ENCODE measurements around the gene PLA2G15. TPM values are rescaled to one million over a fixed set of nuclear protein-coding genes. Genes with fewer than 3 reads are reported as not detected.

Gene PLA2G15
- total RNA-seq, 1 donor from 2014 or later, result 26.8 TPM

- Histone ChIP-seq H3K4me3 (ENCODE audit: insufficient read depth, low read depth, low read length) (no peak overlapping the region), H3K27me3 (ENCODE audit: insufficient read depth, low read length) (no peaks in the 10 kb centered on the region), H2AFZ (ENCODE audit: low read depth, low read length) (no peak overlapping the region), H3K79me2 (ENCODE audit: insufficient read depth, low read length) (peaks cover 44% of the 10 kb centered on the region), H4K20me1 (ENCODE audit: insufficient read depth, low read length) (peaks cover 82% of the 10 kb centered on the region), H3K4me1 (ENCODE audit: insufficient read depth, low read length) (peaks cover 17% of the 10 kb centered on the region), H3K9me3 (ENCODE audit: insufficient read depth, low read depth, low read length) (no peaks in the 10 kb centered on the region), H3K4me2 (ENCODE audit: low read length) (peak overlapping the region; percentile 33), H3K9ac (ENCODE audit: low read length) (peak overlapping the region; percentile 15), H3K36me3 (ENCODE audit: insufficient read depth, low read length) (peaks cover 24% of the 10 kb centered on the region), H3K27ac (ENCODE audit: low read depth, low read length) (no peak overlapping the region)
- Mint-ChIP-seq H3K36me3 (ENCODE audit: low read depth, unreplicated experiment) (peaks cover 19% of the 10 kb centered on the region), H3K4me3 (ENCODE audit: unreplicated experiment) (peak overlapping the region; percentile 18), H3K9me3 (ENCODE audit: unreplicated experiment) (no peaks in the 10 kb centered on the region), H3K4me1 (ENCODE audit: low read depth, unreplicated experiment) (peaks cover 19% of the 10 kb centered on the region), H3K27ac (ENCODE audit: unreplicated experiment) (no peak overlapping the region), H3K27me3 (ENCODE audit: low read depth, unreplicated experiment) (no peaks in the 10 kb centered on the region)
- FAIRE-seq, result no peak
- TF ChIP-seq EZH2 (IDR thresholded peaks at IDR 0.05; ENCODE audit: insufficient read depth, low read length) (no peak), CTCF (IDR thresholded peaks at IDR 0.05; ENCODE audit: insufficient read depth, low read depth, low read length) (no peak)
- DNase-seq (ENCODE audit: low read depth), result peak; percentile 76
Measured at GRCh38 chr16:68289621-68290329, 44.6 kb downstream of the PLA2G15 start.

- peaks cover 24% of the 10 kb centered on the region for H3K36me3 ChIP-seq (ENCODE audit: insufficient read depth, low read length)
- no peaks in the 10 kb centered on the region for H3K9me3 ChIP-seq (ENCODE audit: insufficient read depth, low read depth, low read length)
- no peaks in the 10 kb centered on the region for H3K27me3 Mint-ChIP-seq (ENCODE audit: low read depth, unreplicated experiment)
- H4K20me1 ChIP-seq (ENCODE audit: insufficient read depth, low read length), result peaks cover 75% of the 10 kb centered on the region
- H3K4me3 ChIP-seq (ENCODE audit: insufficient read depth, low read depth, low read length), result no peak overlapping the region
- no peak for FAIRE-seq
- no peak for DNase-seq (ENCODE audit: low read depth)
- H3K27ac Mint-ChIP-seq (ENCODE audit: unreplicated experiment), result no peak overlapping the region
- H3K36me3 Mint-ChIP-seq (ENCODE audit: low read depth, unreplicated experiment), result peaks cover 17% of the 10 kb centered on the region
- peak overlapping the region; percentile 18 for H3K4me3 Mint-ChIP-seq (ENCODE audit: unreplicated experiment)
- H3K9ac ChIP-seq (ENCODE audit: low read length), result peak overlapping the region; percentile 15
- H3K27me3 ChIP-seq (ENCODE audit: insufficient read depth, low read length), result no peaks in the 10 kb centered on the region
- peaks cover 17% of the 10 kb centered on the region for H3K4me1 ChIP-seq (ENCODE audit: insufficient read depth, low read length)
- no peaks in the 10 kb centered on the region for H3K9me3 Mint-ChIP-seq (ENCODE audit: unreplicated experiment)
- TF ChIP-seq CTCF (IDR thresholded peaks at IDR 0.05; ENCODE audit: insufficient read depth, low read depth, low read length) (no peak), EZH2 (IDR thresholded peaks at IDR 0.05; ENCODE audit: insufficient read depth, low read length) (no peak)
- H3K4me2 ChIP-seq (ENCODE audit: low read length), result peak overlapping the region; percentile 33
- peaks cover 17% of the 10 kb centered on the region for H3K4me1 Mint-ChIP-seq (ENCODE audit: low read depth, unreplicated experiment)
- H2AFZ ChIP-seq (ENCODE audit: low read depth, low read length), result no peak overlapping the region
- H3K79me2 ChIP-seq (ENCODE audit: insufficient read depth, low read length), result peaks cover 37% of the 10 kb centered on the region
- no peak overlapping the region for H3K27ac ChIP-seq (ENCODE audit: low read depth, low read length)
Measured at GRCh38 chr16:68290450-68290849, 45.3 kb downstream of the PLA2G15 start.

- Histone ChIP-seq H3K4me3 (ENCODE audit: insufficient read depth, low read depth, low read length) (no peak overlapping the region), H3K27ac (ENCODE audit: low read depth, low read length) (no peak overlapping the region), H3K36me3 (ENCODE audit: insufficient read depth, low read length) (peaks cover 28% of the 10 kb centered on the region), H3K79me2 (ENCODE audit: insufficient read depth, low read length) (peaks cover 32% of the 10 kb centered on the region), H2AFZ (ENCODE audit: low read depth, low read length) (no peak overlapping the region), H4K20me1 (ENCODE audit: insufficient read depth, low read length) (peaks cover 76% of the 10 kb centered on the region), H3K9ac (ENCODE audit: low read length) (no peak overlapping the region), H3K4me2 (ENCODE audit: low read length) (no peak overlapping the region), H3K27me3 (ENCODE audit: insufficient read depth, low read length) (no peaks in the 10 kb centered on the region), H3K4me1 (ENCODE audit: insufficient read depth, low read length) (peaks cover 17% of the 10 kb centered on the region), H3K9me3 (ENCODE audit: insufficient read depth, low read depth, low read length) (no peaks in the 10 kb centered on the region)
- TF ChIP-seq CTCF (IDR thresholded peaks at IDR 0.05; ENCODE audit: insufficient read depth, low read depth, low read length) (no peak), EZH2 (IDR thresholded peaks at IDR 0.05; ENCODE audit: insufficient read depth, low read length) (no peak)
- no peak overlapping the region for H3K4me3 Mint-ChIP-seq (ENCODE audit: unreplicated experiment)
- no peaks in the 10 kb centered on the region for H3K27me3 Mint-ChIP-seq (ENCODE audit: low read depth, unreplicated experiment)
- H3K36me3 Mint-ChIP-seq (ENCODE audit: low read depth, unreplicated experiment), result peaks cover 16% of the 10 kb centered on the region
- no peaks in the 10 kb centered on the region for H3K9me3 Mint-ChIP-seq (ENCODE audit: unreplicated experiment)
- FAIRE-seq (no peak), DNase-seq (ENCODE audit: low read depth) (no peak)
- peaks cover 17% of the 10 kb centered on the region for H3K4me1 Mint-ChIP-seq (ENCODE audit: low read depth, unreplicated experiment)
- no peak overlapping the region for H3K27ac Mint-ChIP-seq (ENCODE audit: unreplicated experiment)
Measured at GRCh38 chr16:68291227-68291626, 46.1 kb downstream of the PLA2G15 start.
